HepG2 (cell line): Measurements from ENCODE around the gene B3GNT2. TPM values are rescaled to one million over a fixed set of nuclear protein-coding genes. Genes with fewer than 3 reads are reported as not detected.

Experiments used
- CAMTA2 ChIP-seq: sonication (generic); formaldehyde crosslinking; IDR thresholded peaks from 2 replicates; pipeline ENCODE4 v1.4.0; 2020; ENCODE audit warnings: mild to moderate bottlenecking, missing genetic modification reagents, borderline replicate concordance
- FOSL2 ChIP-seq: sonication (generic); formaldehyde crosslinking; IDR thresholded peaks from 2 replicates; pipeline ENCODE4 v1.4.0; 2020; ENCODE audit warnings: missing genetic modification reagents
- GPN1 ChIP-seq: sonication (generic); formaldehyde crosslinking; IDR thresholded peaks from 2 replicates; pipeline ENCODE4 v1.5.1; 2020; ENCODE audit warnings: missing genetic modification reagents, borderline replicate concordance
- NFKBIZ ChIP-seq: IDR thresholded peaks from 2 replicates; pipeline ENCODE4 v1.6.1; 2018; ENCODE audit warnings: missing genetic modification reagents, missing compliant biosample characterization
- PCBP1 ChIP-seq: fragments of 200-400 bp; formaldehyde crosslinking; IDR thresholded peaks from 2 replicates; pipeline ENCODE4 v1.6.1; 2017; ENCODE audit warnings: mild to moderate bottlenecking, low read depth, low read length, borderline replicate concordance
- SMARCE1 ChIP-seq: fragments of 450-650 bp; IDR thresholded peaks from 2 replicates; pipeline ENCODE4 v1.6.1; 2017; ENCODE audit warnings: borderline replicate concordance
- SOX6 ChIP-seq, 2 experiments: fragments of 450-650 bp in 1 of 2; sonication (generic) in 1 of 2; formaldehyde crosslinking in 1 of 2; IDR thresholded peaks; 2 replicates each; pipeline versions ENCODE4 v1.4.0 to v1.6.1; 2017 to 2020; ENCODE audit warnings: antibody characterized with exemption in 1 of 2, mild to moderate bottlenecking in 1 of 2, missing genetic modification reagents in 1 of 2
- ZFYVE20 ChIP-seq: sonication (generic); formaldehyde crosslinking; IDR thresholded peaks from 2 replicates; pipeline ENCODE4 v1.8.0; 2023; ENCODE audit warnings: low read depth, mild to moderate bottlenecking, moderate library complexity, missing genetic modification reagents, borderline replicate concordance
- ZMYM2 ChIP-seq: sonication (generic); formaldehyde crosslinking; IDR thresholded peaks from 2 replicates; pipeline ENCODE4 v1.8.0; 2022; ENCODE audit warnings: mild to moderate bottlenecking, missing genetic modification reagents
- ZNF264 ChIP-seq: sonication (generic); formaldehyde crosslinking; IDR thresholded peaks from 2 replicates; pipeline ENCODE4 v1.4.0; 2020; ENCODE audit warnings: missing genetic modification reagents
- ZNF337 ChIP-seq: sonication (generic); formaldehyde crosslinking; IDR thresholded peaks from 2 replicates; pipeline ENCODE4 v1.5.1; 2020; ENCODE audit warnings: missing genetic modification reagents, low read depth, mild to moderate bottlenecking, borderline replicate concordance
- ZNF724P ChIP-seq: sonication (generic); formaldehyde crosslinking; IDR thresholded peaks from 2 replicates; pipeline ENCODE4 v1.8.0; 2022; ENCODE audit warnings: missing genetic modification reagents, borderline replicate concordance
- polyA plus RNA-seq, 8 experiments: library from polyadenylated mRNA; depleted of rRNA in 3 of 8; stranded (reverse) in 7 of 8; unstranded in 1 of 8; fragments of >200 nt; fragmentation: Illumina TruSeq in 4 of 8; extraction: Trizol in 4 of 8; gene quantifications; 2 replicates each; pipeline versions ENCODE4 v1.2.1 to v1.2.3, GENCODE V29; 2011 to 2016; ENCODE audit warnings: low read depth in 4 of 8, missing spikeins in 1 of 8, mixed read lengths in 1 of 8; ENCODE audit not compliant: insufficient read depth in 1 of 8
- total RNA-seq, 5 experiments: library from RNA; depleted of rRNA; stranded (reverse); fragments of >200 nt; fragmentation: Illumina TruSeq; extraction: Trizol; gene quantifications; 2 replicates each; pipeline ENCODE4 v1.2.3, GENCODE V29; 2016; ENCODE audit warnings: low read depth in 1 of 5
- TF ChIP-seq, protein P1 (sequence below): sonication (generic); formaldehyde crosslinking; IDR thresholded peaks from 2 replicates; pipeline ENCODE4 v1.8.1; 2023; ENCODE audit warnings: mild to moderate bottlenecking, missing genetic modification reagents
- TF ChIP-seq, protein P2 (sequence below): sonication (generic); formaldehyde crosslinking; IDR thresholded peaks from 2 replicates; pipeline ENCODE4 v1.4.0; 2020; ENCODE audit warnings: mild to moderate bottlenecking, missing genetic modification reagents
- TF ChIP-seq, protein P3 (sequence below): sonication (generic); formaldehyde crosslinking; IDR thresholded peaks from 2 replicates; pipeline ENCODE4 v1.4.0; 2020; ENCODE audit warnings: missing genetic modification reagents, borderline replicate concordance
- TF ChIP-seq, protein P4 (sequence below): sonication (generic); formaldehyde crosslinking; IDR thresholded peaks from 2 replicates; pipeline ENCODE4 v1.5.1; 2020; ENCODE audit warnings: mild to moderate bottlenecking, missing genetic modification reagents

B3GNT2 gene
- total and polyA plus RNA-seq, 2 of the 13 experiments (the other 11 are each of a cell fraction or from before 2014, with no cell fraction given): 26.3 to 28.5 TPM

DNA sequence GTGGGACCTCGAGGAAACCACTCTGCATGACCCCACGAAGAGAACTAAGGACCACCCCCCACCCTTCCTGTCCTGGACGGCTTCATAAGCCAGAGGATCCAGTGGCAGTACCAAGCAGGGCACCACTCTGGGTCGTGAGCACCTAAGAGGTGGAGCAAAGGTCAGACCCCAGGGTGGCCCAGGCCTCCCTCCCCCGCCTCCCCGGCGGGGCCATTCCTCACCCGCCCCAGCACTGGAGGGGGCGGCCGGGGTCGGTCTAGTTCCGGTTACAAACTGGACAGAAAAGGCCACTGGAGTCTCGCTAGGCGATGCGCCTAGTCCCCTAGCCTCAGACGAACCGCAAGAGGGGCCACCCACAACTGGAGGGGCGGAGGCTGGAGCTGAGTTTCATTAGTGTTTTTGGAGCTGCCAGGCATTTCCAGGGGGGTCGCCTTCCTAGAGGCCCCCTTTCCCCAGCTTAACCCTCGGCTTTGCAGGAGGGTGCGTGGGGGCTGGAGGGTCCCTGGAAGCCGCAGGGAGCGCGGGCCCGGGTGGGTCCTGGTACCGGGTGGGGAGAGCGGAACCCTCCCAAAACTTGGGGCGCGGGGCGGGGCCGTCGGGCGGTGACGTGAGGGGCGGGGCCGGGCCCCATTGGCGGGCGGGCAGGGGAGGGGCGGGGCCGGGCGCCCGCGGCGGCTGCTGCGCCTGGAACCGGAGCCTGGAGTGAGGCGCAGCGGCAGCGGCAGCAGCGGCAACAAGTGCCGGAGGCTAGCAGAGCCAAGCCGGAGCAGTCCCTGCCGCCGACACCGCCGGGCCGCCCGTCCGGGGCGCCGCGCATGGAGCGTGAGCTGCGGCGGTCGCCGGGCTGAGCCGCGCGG is at the start of gene B3GNT2 (continued):
- TF ChIP-seq SOX6 (IDR thresholded peaks at IDR 0.05) (no peak), SOX6 (CRISPR knock-in tag; IDR thresholded peaks at IDR 0.05) (peak; percentile 59), ZNF337 (CRISPR knock-in tag) (0 out of 2 replicates have a peak, but pooled peaks have one; percentile 78), ZNF264 (0 out of 2 replicates have a peak, but pooled peaks have one; percentile 70), ZNF724P (peak; percentile 50; the same call in 1 of the 2 replicates), FOSL2 (no peak), ZFYVE20 (0 out of 2 replicates have a peak, but pooled peaks have one; percentile 58), PCBP1 (0 out of 2 replicates have a peak, but pooled peaks have one; percentile 42), SMARCE1 (no peak), ZMYM2 (CRISPR knock-in tag) (0 out of 2 replicates have a peak, but pooled peaks have one; percentile 63), GPN1 (CRISPR knock-in tag) (no peak; the same call in 1 of the 2 replicates), NFKBIZ (peak; percentile 48; the same call in 1 of the 2 replicates), CAMTA2 (CRISPR knock-in tag) (no peak)
- TF ChIP-seq, protein P1, sequence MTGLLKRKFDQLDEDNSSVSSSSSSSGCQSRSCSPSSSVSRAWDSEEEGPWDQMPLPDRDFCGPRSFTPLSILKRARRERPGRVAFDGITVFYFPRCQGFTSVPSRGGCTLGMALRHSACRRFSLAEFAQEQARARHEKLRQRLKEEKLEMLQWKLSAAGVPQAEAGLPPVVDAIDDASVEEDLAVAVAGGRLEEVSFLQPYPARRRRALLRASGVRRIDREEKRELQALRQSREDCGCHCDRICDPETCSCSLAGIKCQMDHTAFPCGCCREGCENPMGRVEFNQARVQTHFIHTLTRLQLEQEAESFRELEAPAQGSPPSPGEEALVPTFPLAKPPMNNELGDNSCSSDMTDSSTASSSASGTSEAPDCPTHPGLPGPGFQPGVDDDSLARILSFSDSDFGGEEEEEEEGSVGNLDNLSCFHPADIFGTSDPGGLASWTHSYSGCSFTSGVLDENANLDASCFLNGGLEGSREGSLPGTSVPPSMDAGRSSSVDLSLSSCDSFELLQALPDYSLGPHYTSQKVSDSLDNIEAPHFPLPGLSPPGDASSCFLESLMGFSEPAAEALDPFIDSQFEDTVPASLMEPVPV (CRISPR knock-in tag): 0 out of 2 replicates have a peak, but pooled peaks have one; percentile 43
- TF ChIP-seq, protein P2, sequence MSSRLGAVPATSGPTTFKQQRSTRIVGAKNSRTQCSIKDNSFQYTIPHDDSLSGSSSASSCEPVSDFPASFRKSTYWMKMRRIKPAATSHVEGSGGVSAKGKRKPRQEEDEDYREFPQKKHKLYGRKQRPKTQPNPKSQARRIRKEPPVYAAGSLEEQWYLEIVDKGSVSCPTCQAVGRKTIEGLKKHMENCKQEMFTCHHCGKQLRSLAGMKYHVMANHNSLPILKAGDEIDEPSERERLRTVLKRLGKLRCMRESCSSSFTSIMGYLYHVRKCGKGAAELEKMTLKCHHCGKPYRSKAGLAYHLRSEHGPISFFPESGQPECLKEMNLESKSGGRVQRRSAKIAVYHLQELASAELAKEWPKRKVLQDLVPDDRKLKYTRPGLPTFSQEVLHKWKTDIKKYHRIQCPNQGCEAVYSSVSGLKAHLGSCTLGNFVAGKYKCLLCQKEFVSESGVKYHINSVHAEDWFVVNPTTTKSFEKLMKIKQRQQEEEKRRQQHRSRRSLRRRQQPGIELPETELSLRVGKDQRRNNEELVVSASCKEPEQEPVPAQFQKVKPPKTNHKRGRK (CRISPR knock-in tag): no peak
- TF ChIP-seq, protein P3, sequence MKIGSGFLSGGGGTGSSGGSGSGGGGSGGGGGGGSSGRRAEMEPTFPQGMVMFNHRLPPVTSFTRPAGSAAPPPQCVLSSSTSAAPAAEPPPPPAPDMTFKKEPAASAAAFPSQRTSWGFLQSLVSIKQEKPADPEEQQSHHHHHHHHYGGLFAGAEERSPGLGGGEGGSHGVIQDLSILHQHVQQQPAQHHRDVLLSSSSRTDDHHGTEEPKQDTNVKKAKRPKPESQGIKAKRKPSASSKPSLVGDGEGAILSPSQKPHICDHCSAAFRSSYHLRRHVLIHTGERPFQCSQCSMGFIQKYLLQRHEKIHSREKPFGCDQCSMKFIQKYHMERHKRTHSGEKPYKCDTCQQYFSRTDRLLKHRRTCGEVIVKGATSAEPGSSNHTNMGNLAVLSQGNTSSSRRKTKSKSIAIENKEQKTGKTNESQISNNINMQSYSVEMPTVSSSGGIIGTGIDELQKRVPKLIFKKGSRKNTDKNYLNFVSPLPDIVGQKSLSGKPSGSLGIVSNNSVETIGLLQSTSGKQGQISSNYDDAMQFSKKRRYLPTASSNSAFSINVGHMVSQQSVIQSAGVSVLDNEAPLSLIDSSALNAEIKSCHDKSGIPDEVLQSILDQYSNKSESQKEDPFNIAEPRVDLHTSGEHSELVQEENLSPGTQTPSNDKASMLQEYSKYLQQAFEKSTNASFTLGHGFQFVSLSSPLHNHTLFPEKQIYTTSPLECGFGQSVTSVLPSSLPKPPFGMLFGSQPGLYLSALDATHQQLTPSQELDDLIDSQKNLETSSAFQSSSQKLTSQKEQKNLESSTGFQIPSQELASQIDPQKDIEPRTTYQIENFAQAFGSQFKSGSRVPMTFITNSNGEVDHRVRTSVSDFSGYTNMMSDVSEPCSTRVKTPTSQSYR (CRISPR knock-in tag): peak; percentile 49; the same call in 1 of the 2 replicates
- TF ChIP-seq, protein P4, sequence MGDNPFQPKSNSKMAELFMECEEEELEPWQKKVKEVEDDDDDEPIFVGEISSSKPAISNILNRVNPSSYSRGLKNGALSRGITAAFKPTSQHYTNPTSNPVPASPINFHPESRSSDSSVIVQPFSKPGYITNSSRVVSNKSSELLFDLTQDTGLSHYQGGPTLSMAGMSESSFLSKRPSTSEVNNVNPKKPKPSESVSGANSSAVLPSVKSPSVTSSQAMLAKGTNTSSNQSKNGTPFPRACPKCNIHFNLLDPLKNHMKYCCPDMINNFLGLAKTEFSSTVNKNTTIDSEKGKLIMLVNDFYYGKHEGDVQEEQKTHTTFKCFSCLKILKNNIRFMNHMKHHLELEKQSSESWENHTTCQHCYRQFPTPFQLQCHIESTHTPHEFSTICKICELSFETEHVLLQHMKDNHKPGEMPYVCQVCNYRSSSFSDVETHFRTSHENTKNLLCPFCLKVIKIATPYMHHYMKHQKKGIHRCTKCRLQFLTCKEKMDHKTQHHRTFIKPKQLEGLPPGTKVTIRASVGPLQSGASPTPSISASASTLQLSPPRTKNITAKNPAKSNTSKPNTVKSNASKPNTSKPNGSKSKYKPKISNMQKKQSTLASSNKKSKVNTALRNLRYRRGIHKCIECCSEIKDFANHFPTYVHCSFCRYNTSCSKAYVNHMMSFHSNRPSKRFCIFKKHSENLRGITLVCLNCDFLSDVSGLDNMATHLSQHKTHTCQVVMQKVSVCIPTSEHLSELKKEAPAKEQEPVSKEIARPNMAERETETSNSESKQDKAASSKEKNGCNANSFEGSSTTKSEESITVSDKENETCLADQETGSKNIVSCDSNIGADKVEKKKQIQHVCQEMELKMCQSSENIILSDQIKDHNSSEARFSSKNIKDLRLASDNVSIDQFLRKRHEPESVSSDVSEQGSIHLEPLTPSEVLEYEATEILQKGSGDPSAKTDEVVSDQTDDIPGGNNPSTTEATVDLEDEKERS (CRISPR knock-in tag): peak; percentile 21; the same call in 1 of the 2 replicates
